ENCODE measurements around the gene ADAT3. TPM values are rescaled to one million over a fixed set of nuclear protein-coding genes. Genes with fewer than 3 reads are reported as not detected.

Gene ADAT3
- total RNA-seq, 1 experiment from 2014 or later = 4.8 TPM

- no peak for DNase-seq
Measured at GRCh38 chr19:1956122-1956494, 50.9 kb downstream of the ADAT3 start.

GRCh38 chr19:1956868-1957492 is 51.8 kb downstream of the ADAT3 start:
- Histone ChIP-seq H3K36me3 (peaks cover under 1% of the 10 kb centered on the region; the same call in 1 of the 2 replicates), H3K27ac (no peak overlapping the region), H3K9me3 (replicated peaks) (no peaks in the 10 kb centered on the region), H3K4me1 (no peaks in the 10 kb centered on the region), H3K27me3 (no peaks in the 10 kb centered on the region), H3K4me3 (no peak overlapping the region)
- no peak for DNase-seq

More at GRCh38 chr19:1956122-1956494, 50.9 kb downstream of the ADAT3 start:
- H3K27ac ChIP-seq = no peak overlapping the region
- H3K36me3 ChIP-seq = peaks cover 3% of the 10 kb centered on the region
- no peaks in the 10 kb centered on the region for H3K9me3 ChIP-seq (replicated peaks)
- no peak overlapping the region for H3K4me3 ChIP-seq
- H3K27me3 ChIP-seq = no peaks in the 10 kb centered on the region
- H3K4me1 ChIP-seq = no peaks in the 10 kb centered on the region

- no peak for DNase-seq
- H3K4me3 ChIP-seq = no peak overlapping the region
Measured at GRCh38 chr19:1957562-1958248, 52.5 kb downstream of the ADAT3 start.

GRCh38 chr19:1959928-1960589 is 54.9 kb downstream of the ADAT3 start:
- Histone ChIP-seq H3K4me3 (no peak overlapping the region), H3K27me3 (no peaks in the 10 kb centered on the region), H3K27ac (no peak overlapping the region), H3K9me3 (replicated peaks) (no peaks in the 10 kb centered on the region), H3K4me1 (no peaks in the 10 kb centered on the region), H3K36me3 (no peaks in the 10 kb centered on the region; the same call in 1 of the 2 replicates)
- DNase-seq = no peak

More at GRCh38 chr19:1957562-1958248, 52.5 kb downstream of the ADAT3 start:
- H3K4me1 ChIP-seq = no peaks in the 10 kb centered on the region
- H3K27ac ChIP-seq = no peak overlapping the region
- H3K27me3 ChIP-seq = no peaks in the 10 kb centered on the region
- no peaks in the 10 kb centered on the region for H3K9me3 ChIP-seq (replicated peaks)
- H3K36me3 ChIP-seq = no peaks in the 10 kb centered on the region

- Histone ChIP-seq H3K27ac (no peak overlapping the region), H3K4me3 (no peak overlapping the region), H3K27me3 (no peaks in the 10 kb centered on the region), H3K9me3 (replicated peaks) (no peaks in the 10 kb centered on the region), H3K36me3 (no peaks in the 10 kb centered on the region; the same call in 1 of the 2 replicates), H3K4me1 (no peaks in the 10 kb centered on the region)
- no peak for DNase-seq
Measured at GRCh38 chr19:1961000-1961883, 56.0 kb downstream of the ADAT3 start.

GRCh38 chr19:1962674-1963073 is 57.5 kb downstream of the ADAT3 start:
- H3K36me3 ChIP-seq = no peaks in the 10 kb centered on the region; the same call in 1 of the 2 replicates
- no peak overlapping the region for H3K4me3 ChIP-seq
- H3K4me1 ChIP-seq = no peaks in the 10 kb centered on the region
- DNase-seq = no peak
- no peaks in the 10 kb centered on the region for H3K27me3 ChIP-seq
- no peaks in the 10 kb centered on the region for H3K9me3 ChIP-seq (replicated peaks)
- H3K27ac ChIP-seq = no peak overlapping the region

Other genes starting within 250 kb of the ADAT3 start
- not detected in 2 replicates for gene ONECUT3, start 151.9 kb upstream of the ADAT3 start, total RNA-seq (2014; rRNA removed; shearing (Covaris generic))
- 0.08 TPM in 1 of 2 replicates, not detected in the other for gene ATP8B3, start 93.1 kb upstream of the ADAT3 start, total RNA-seq (2014; rRNA removed; shearing (Covaris generic))
- 17.7 and 19.1 TPM in 2 replicates for gene REXO1, start 56.9 kb upstream of the ADAT3 start, total RNA-seq (2014; rRNA removed; shearing (Covaris generic))
- gene KLF16, start 41.8 kb upstream of the ADAT3 start, total RNA-seq (2014; rRNA removed; shearing (Covaris generic)) = 5.1 and 5.8 TPM in 2 replicates
- 39.2 and 41.6 TPM in 2 replicates for gene ABHD17A, start 19.9 kb upstream of the ADAT3 start, total RNA-seq (2014; rRNA removed; shearing (Covaris generic))
- gene SCAMP4, start within 50 bp of the ADAT3 start, total RNA-seq (2014; rRNA removed; shearing (Covaris generic)) = 29.1 and 29.2 TPM in 2 replicates
- gene CSNK1G2, start 35.8 kb downstream of the ADAT3 start, total RNA-seq (2014; rRNA removed; shearing (Covaris generic)) = 72.8 and 78.0 TPM in 2 replicates
- 13.9 and 16.2 TPM in 2 replicates for gene BTBD2, start 110.3 kb downstream of the ADAT3 start, total RNA-seq (2014; rRNA removed; shearing (Covaris generic))
- 33.2 and 34.5 TPM in 2 replicates for gene MKNK2, start 145.8 kb downstream of the ADAT3 start, total RNA-seq (2014; rRNA removed; shearing (Covaris generic))
- gene MOB3A, start 190.9 kb downstream of the ADAT3 start, total RNA-seq (2014; rRNA removed; shearing (Covaris generic)) = 6.9 and 9.2 TPM in 2 replicates
- 0.38 TPM in 1 of 2 replicates, not detected in the other for gene IZUMO4, start 191.5 kb downstream of the ADAT3 start, total RNA-seq (2014; rRNA removed; shearing (Covaris generic))
- gene AP3D1, start 246.2 kb downstream of the ADAT3 start, total RNA-seq (2014; rRNA removed; shearing (Covaris generic)) = 101 and 107 TPM in 2 replicates